Thoracic aorta (tissue), 2 donors: Measurements from ENCODE around the gene GNG2. TPM values are rescaled to one million over a fixed set of nuclear protein-coding genes. Genes with fewer than 3 reads are reported as not detected.
A peak's percentile ranks its signal among the peaks of the same experiment; 100 is the strongest.

Source experiments
- ATAC-seq: fragments of 150-250 bp; one replicate; pipeline ENCODE4 v1.8.0; 2017; ENCODE audit warnings: low read depth; ENCODE audit not compliant: insufficient number of reproducible peaks, low FRiP score
- DNase-seq: peaks from one replicate; pipeline ENCODE4 v3.0.0-alpha.2; 2020; ENCODE audit warnings: low spot score
- H3K27ac ChIP-seq, 2 donors: fragments of 200-600 bp; sonication (generic); 1 replicate in 1 of 2; 2 replicates in 1 of 2; pipeline ENCODE4 v1.5.1; 2016; ENCODE audit warnings: mild to moderate bottlenecking in 2 of 2, moderate library complexity in 2 of 2
- H3K27me3 ChIP-seq: fragments of 200-600 bp; sonication (generic); replicated peaks from 2 replicates; pipeline ENCODE4 v1.6.0; 2016; ENCODE audit warnings: mild to moderate bottlenecking; ENCODE audit not compliant: insufficient read depth
- H3K36me3 ChIP-seq: fragments of 200-600 bp; sonication (generic); one replicate; pipeline ENCODE4 v1.5.1; 2016
- H3K4me1 ChIP-seq, 2 donors: fragments of 200-600 bp; sonication (generic); 1 replicate in 1 of 2; 2 replicates in 1 of 2; pipeline versions ENCODE4 v1.5.1 to v1.6.0; 2016; ENCODE audit warnings: low read depth in 2 of 2, mild to moderate bottlenecking in 1 of 2; ENCODE audit not compliant: control insufficient read depth in 1 of 2
- H3K4me3 ChIP-seq: fragments of 200-600 bp; sonication (generic); 2 replicates; pipeline ENCODE4 v1.5.1; 2016; ENCODE audit warnings: mild to moderate bottlenecking
- H3K9me3 ChIP-seq: fragments of 200-600 bp; sonication (generic); 2 replicates; pipeline ENCODE4 v1.5.1; 2016
- total RNA-seq, 2 donors: library from RNA; depleted of rRNA; stranded (reverse); fragments of >200 nt; gene quantifications; one replicate each; pipeline versions ENCODE4 v1.1.0 to v1.2.3, GENCODE V29; 2016
- TF ChIP-seq, protein P1 (sequence below): fragments of 200-600 bp; sonication (generic); IDR thresholded peaks from one replicate; pipeline ENCODE4 v1.5.1; 2019; ENCODE audit warnings: antibody characterized with exemption

Gene GNG2
- total RNA-seq: 1 to 10 TPM; 8.7 to 9.3 TPM

DNA sequence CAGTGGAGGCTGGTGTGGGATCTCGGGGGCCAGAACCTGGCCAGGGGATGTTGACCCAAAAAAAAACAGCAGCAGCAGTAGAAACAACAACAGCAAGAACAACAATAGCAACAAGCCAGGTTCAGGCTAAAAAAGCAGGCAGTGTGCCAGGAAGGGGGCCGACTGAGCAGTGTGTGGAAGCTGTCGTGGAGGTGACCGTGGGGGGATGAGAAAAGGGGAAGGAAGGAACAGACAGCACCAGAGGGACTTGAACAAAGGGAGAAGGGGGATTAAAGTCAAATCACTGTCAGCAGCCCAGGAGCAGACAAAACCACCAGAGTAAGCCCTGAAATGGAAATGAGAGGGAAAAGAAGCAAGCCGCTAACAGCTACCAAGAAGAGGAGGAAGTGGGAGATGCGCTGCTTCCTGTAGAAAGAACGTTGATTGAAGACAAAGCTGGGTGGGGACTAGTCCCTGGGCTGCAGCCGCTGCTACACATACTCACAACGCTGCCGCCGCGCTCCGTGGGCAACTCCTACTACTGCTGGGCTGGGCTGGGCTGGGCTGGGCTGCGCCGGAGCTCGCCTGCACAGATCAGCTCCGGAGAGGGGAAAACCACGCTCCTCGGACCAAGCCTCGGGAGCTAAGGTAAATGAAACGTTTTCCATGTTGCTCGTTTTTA is at the start of gene GNG2:
TSS of gene GNG2 (plus strand) at position 449 of the 661 bp plus-strand sequence. CDS start 90,067 bp downstream, outside the sequence.
- TF ChIP-seq, protein P1, sequence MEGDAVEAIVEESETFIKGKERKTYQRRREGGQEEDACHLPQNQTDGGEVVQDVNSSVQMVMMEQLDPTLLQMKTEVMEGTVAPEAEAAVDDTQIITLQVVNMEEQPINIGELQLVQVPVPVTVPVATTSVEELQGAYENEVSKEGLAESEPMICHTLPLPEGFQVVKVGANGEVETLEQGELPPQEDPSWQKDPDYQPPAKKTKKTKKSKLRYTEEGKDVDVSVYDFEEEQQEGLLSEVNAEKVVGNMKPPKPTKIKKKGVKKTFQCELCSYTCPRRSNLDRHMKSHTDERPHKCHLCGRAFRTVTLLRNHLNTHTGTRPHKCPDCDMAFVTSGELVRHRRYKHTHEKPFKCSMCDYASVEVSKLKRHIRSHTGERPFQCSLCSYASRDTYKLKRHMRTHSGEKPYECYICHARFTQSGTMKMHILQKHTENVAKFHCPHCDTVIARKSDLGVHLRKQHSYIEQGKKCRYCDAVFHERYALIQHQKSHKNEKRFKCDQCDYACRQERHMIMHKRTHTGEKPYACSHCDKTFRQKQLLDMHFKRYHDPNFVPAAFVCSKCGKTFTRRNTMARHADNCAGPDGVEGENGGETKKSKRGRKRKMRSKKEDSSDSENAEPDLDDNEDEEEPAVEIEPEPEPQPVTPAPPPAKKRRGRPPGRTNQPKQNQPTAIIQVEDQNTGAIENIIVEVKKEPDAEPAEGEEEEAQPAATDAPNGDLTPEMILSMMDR: no peak
- Histone ChIP-seq H3K4me1 (peaks cover 0 to 21% of the 10 kb centered on the region in 2 donors), H3K27ac (no peak within 1 kb of the TSS), H3K27me3 (no peaks in the 10 kb centered on the region), H3K9me3 (no peaks in the 10 kb centered on the region), H3K36me3 (no peaks in the 10 kb centered on the region), H3K4me3 (peak within 1 kb of the TSS; percentile 59)
- DNase-seq: no peak
- no peak for ATAC-seq

DNA sequence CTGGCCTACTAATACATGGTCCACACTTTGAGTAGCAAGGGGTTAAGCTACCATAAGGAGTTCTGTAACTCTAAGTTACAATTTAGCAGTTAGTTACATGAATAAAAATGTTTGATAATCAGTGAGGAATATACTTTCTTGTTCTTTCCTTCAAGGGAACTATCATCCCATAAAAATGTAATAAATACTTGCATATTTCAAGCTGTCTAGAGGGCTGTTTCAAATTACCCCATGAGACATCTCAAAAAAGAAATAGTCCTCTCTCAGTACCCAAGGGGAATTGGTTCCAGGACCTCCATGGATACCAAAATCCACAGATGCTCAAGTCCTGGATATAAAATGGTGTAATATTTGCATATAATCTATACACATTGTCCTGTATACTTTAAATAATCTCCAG is 48.7 kb upstream of the GNG2 start:
- H3K4me1 ChIP-seq: no peaks in the 10 kb centered on the region
- H3K27me3 ChIP-seq: no peaks in the 10 kb centered on the region
- TF ChIP-seq, protein P1: no peak
- H3K27ac ChIP-seq: no peak overlapping the region
- DNase-seq (no peak), ATAC-seq (no peak)
- no peaks in the 10 kb centered on the region for H3K36me3 ChIP-seq
- no peaks in the 10 kb centered on the region for H3K9me3 ChIP-seq
- no peak overlapping the region for H3K4me3 ChIP-seq

DNA sequence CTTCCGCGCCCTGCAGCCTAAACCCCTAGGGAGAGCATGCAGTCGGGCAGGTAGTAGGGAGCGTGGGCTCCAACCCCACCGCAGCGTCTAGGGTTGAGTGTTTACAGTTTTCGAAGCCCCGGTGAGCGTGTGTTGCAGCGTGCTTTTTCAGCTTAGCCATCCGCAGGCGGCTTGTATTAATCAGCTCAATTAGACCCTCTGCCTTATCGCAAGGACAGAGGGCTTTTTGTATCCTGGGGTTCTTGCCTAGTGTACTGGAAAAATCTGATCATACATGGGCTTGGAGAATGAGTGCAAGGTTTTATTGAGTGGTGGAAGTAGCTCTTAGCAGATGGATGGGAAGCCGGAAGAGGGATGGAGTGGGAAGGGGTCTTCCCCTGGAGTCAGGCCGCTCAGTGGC is 44.4 kb upstream of the GNG2 start:
- no peaks in the 10 kb centered on the region for H3K27me3 ChIP-seq
- H3K4me1 ChIP-seq: no peaks in the 10 kb centered on the region
- DNase-seq: no peak
- no peaks in the 10 kb centered on the region for H3K9me3 ChIP-seq
- H3K36me3 ChIP-seq: no peaks in the 10 kb centered on the region
- H3K4me3 ChIP-seq: no peak overlapping the region
- ATAC-seq: no peak
- TF ChIP-seq, protein P1: no peak
- no peak overlapping the region for H3K27ac ChIP-seq

DNA sequence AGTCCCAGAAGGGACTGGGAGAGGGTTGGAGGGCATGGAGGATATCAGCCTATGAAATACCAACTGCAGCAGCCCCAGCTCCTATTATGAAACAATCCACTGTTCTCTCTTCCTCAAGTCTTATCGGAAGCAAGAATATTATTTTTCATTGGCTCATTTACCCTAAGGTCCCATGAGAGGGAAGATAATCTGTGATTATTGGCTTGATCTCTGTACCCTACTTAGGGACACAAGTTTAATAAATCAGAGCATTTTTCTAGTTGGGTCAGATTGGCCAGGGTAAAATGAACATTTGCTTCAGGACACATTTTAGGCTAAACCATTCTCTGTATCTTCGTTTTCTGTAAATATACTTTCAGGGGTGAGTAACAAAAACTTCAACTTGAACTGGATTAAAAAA is 43.1 kb upstream of the GNG2 start:
- no peak for ATAC-seq
- Histone ChIP-seq H3K4me3 (no peak overlapping the region), H3K36me3 (no peaks in the 10 kb centered on the region), H3K4me1 (no peaks in the 10 kb centered on the region), H3K9me3 (no peaks in the 10 kb centered on the region), H3K27me3 (no peaks in the 10 kb centered on the region), H3K27ac (no peak overlapping the region)
- TF ChIP-seq, protein P1: no peak
- no peak for DNase-seq

DNA sequence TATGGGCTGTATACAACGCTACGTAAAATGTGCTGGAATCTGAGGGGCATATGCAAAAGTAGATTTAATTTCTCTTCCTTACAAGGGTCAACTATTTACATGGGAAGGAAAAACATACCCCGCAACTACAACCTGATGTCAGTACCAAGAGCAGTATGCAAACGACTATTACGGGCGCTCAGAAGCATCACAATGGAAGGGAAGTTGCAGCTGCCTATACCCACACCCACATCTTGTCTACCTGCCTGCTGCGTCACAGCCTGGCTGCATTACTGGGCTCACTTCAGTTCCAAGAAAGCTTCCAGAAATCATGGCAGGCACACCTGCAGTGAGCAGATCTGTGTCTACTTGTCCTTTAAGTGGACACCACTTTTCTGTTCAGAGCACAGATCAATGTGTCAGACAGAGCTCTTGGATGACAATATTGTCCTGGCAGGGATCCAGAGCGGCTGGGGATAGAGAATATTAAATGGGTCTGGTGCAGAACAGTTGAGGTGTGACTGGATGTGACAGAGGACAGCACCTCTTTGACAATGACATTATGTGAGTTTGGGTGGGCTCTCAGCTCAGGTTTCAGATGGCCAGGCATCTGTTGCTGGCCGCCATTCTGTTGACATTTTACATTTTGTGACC is 41.5 kb upstream of the GNG2 start:
- Histone ChIP-seq H3K27me3 (no peaks in the 10 kb centered on the region), H3K27ac (no peak overlapping the region), H3K36me3 (no peaks in the 10 kb centered on the region), H3K4me1 (no peaks in the 10 kb centered on the region), H3K9me3 (no peaks in the 10 kb centered on the region), H3K4me3 (no peak overlapping the region)
- TF ChIP-seq, protein P1: no peak
- DNase-seq: no peak
- no peak for ATAC-seq
